ENCODE data around the gene CEACAM4. TPM values are rescaled to one million over a fixed set of nuclear protein-coding genes. Genes with fewer than 3 reads are reported as not detected.

The CEACAM4 gene
- total RNA-seq, 1 experiment from 2014 or later, result not detected

Other genes with a start within 250 kb of the CEACAM4 start
- gene EXOSC5, start 229.7 kb downstream of the CEACAM4 start, total RNA-seq (2014; rRNA removed; shearing (Covaris generic)), result 57.0 and 71.8 TPM in 2 replicates
- gene BCKDHA, start 229.3 kb downstream of the CEACAM4 start, total RNA-seq (2014; rRNA removed; shearing (Covaris generic)), result 90.1 and 111 TPM in 2 replicates
- not detected in 2 replicates for gene B3GNT8, start 199.7 kb downstream of the CEACAM4 start, total RNA-seq (2014; rRNA removed; shearing (Covaris generic))
- gene DMAC2, start 187.2 kb downstream of the CEACAM4 start, total RNA-seq (2014; rRNA removed; shearing (Covaris generic)), result 74.2 and 82.2 TPM in 2 replicates
- gene ERICH4, start 183.9 kb downstream of the CEACAM4 start, total RNA-seq (2014; rRNA removed; shearing (Covaris generic)), result not detected in 2 replicates
- gene CEACAM21, start 50.9 kb downstream of the CEACAM4 start, total RNA-seq (2014; rRNA removed; shearing (Covaris generic)), result 0.12 and 3.6 TPM in 2 replicates
- not detected in 2 replicates for gene CEACAM7, start 61.2 kb upstream of the CEACAM4 start, total RNA-seq (2014; rRNA removed; shearing (Covaris generic))
- gene CEACAM5, start 81.6 kb upstream of the CEACAM4 start, total RNA-seq (2014; rRNA removed; shearing (Covaris generic)), result not detected in 2 replicates
- gene CEACAM6, start 128.5 kb upstream of the CEACAM4 start, total RNA-seq (2014; rRNA removed; shearing (Covaris generic)), result not detected in 2 replicates
- gene CEACAM3, start 169.5 kb upstream of the CEACAM4 start, total RNA-seq (2014; rRNA removed; shearing (Covaris generic)), result not detected in 2 replicates
- gene LYPD4, start 217.6 kb upstream of the CEACAM4 start, total RNA-seq (2014; rRNA removed; shearing (Covaris generic)), result not detected in 2 replicates
- gene DMRTC2, start 218.0 kb upstream of the CEACAM4 start, total RNA-seq (2014; rRNA removed; shearing (Covaris generic)), result not detected in 2 replicates
- 3,257 and 3,896 TPM in 2 replicates for gene RPS19, start 233.2 kb upstream of the CEACAM4 start, total RNA-seq (2014; rRNA removed; shearing (Covaris generic))

All from G401 (cell line).